ENCODE measurements around the gene C5orf52. TPM values are rescaled to one million over a fixed set of nuclear protein-coding genes. Genes with fewer than 3 reads are reported as not detected.
"Not testable (repeated sequence)": the region's sequence is repeated elsewhere in the genome, so short reads cannot be mapped to it uniquely, and the experiment has no call there.

The C5orf52 gene
- total RNA-seq (2014; rRNA removed), result not detected in 2 replicates
- not detected for polyA plus RNA-seq (2012)

- no peak for DNase-seq (ENCODE audit: low read depth)
These were observed at the start of gene C5orf52 for GRCh38 chr5:157670662-157671591. TSS of gene C5orf52 (plus strand) at chr5:157671533. CDS start at chr5:157671615, 82 bp downstream.

GRCh38 chr5:157624144-157624543, 47.2 kb upstream of the C5orf52 start:
- DNase-seq (ENCODE audit: low read depth), result no peak

GRCh38 chr5:157626831-157627230, 44.5 kb upstream of the C5orf52 start:
- no peak for DNase-seq (ENCODE audit: low read depth)

GRCh38 chr5:157630341-157630740, 41.0 kb upstream of the C5orf52 start:
- DNase-seq (ENCODE audit: low read depth), result no peak

GRCh38 chr5:157640406-157641066, 30.8 kb upstream of the C5orf52 start:
- no peak for DNase-seq (ENCODE audit: low read depth)

GRCh38 chr5:157648275-157648990, 22.9 kb upstream of the C5orf52 start:
- DNase-seq (ENCODE audit: low read depth), result peak; percentile 66

GRCh38 chr5:157649101-157649500, 22.2 kb upstream of the C5orf52 start:
- DNase-seq (ENCODE audit: low read depth), result no peak

GRCh38 chr5:157650991-157651611, 20.2 kb upstream of the C5orf52 start:
- DNase-seq (ENCODE audit: low read depth), result no peak

- DNase-seq (ENCODE audit: low read depth), result no peak
These were observed 19.5 kb upstream of the C5orf52 start for GRCh38 chr5:157651623-157652376.

- DNase-seq (ENCODE audit: low read depth), result no peak
These were observed 19.0 kb upstream of the C5orf52 start, which contains the start of gene SOX30 for GRCh38 chr5:157652377-157652692. TSS of gene SOX30 (minus strand) at chr5:157652438. CDS start at chr5:157652078, 360 bp downstream.

GRCh38 chr5:157657516-157657915, 13.8 kb upstream of the C5orf52 start:
- no peak for DNase-seq (ENCODE audit: low read depth)

GRCh38 chr5:157658893-157659292, 12.4 kb upstream of the C5orf52 start:
- DNase-seq (ENCODE audit: low read depth), result no peak

- DNase-seq (ENCODE audit: low read depth), result no peak
These were observed 11.3 kb upstream of the C5orf52 start for GRCh38 chr5:157659868-157660660.

GRCh38 chr5:157665467-157666070, 5.8 kb upstream of the C5orf52 start:
- DNase-seq (ENCODE audit: low read depth), result peak; percentile 88

- DNase-seq (ENCODE audit: low read depth), result no peak
These were observed 3.0 kb upstream of the C5orf52 start for GRCh38 chr5:157668356-157668755.

- no peak for DNase-seq (ENCODE audit: low read depth)
These were observed 1.6 kb upstream of the C5orf52 start for GRCh38 chr5:157669701-157670097.

- DNase-seq (ENCODE audit: low read depth), result no peak
These were observed 428 bp downstream of the C5orf52 start for GRCh38 chr5:157671592-157672330.

GRCh38 chr5:157672976-157673375, 1.6 kb downstream of the C5orf52 start:
- DNase-seq (ENCODE audit: low read depth), result no peak

- DNase-seq (ENCODE audit: low read depth), result not testable (repeated sequence)
These were observed 3.0 kb downstream of the C5orf52 start for GRCh38 chr5:157674351-157674750.
